ENCODE data around the gene KBTBD8.

KBTBD8 gene

GRCh38 chr3:67028001-67028784 lies 30.1 kb downstream of the KBTBD8 start:
- no peak for DNase-seq
- in situ Hi-C loops (cut with HindIII; ENCODE audit: low pct_ligation_motif_present, low pct_unique_long_range_greater_than_20kb, low sequenced_read_pairs), result no loop called here

GRCh38 chr3:67030785-67031740 lies 33.0 kb downstream of the KBTBD8 start:
- in situ Hi-C loops (cut with HindIII; ENCODE audit: low pct_ligation_motif_present, low pct_unique_long_range_greater_than_20kb, low sequenced_read_pairs), result no loop called here
- DNase-seq, result no peak

DNA sequence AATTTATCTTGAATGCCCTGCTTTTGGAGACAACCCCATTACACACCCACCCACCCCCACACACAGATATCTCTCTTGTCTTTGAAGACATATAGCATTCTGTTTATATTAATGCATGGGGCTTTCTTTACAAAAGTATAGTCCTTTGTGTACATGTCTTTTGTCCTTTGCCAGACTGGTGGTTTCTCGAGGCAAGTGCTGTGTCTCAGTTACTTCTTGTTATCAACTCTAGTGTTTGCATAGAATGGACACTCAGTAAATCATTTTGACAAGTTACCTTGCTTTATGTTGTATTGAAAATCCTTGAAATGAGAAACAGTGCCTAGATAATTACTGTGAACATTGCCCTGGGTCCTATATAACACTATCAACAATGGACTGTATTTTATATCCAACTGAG lies 33.9 kb downstream of the KBTBD8 start:
- DNase-seq, result no peak
- in situ Hi-C loops (cut with HindIII; ENCODE audit: low pct_ligation_motif_present, low pct_unique_long_range_greater_than_20kb, low sequenced_read_pairs), result no loop called here

GRCh38 chr3:67033079-67033478 lies 35.0 kb downstream of the KBTBD8 start:
- in situ Hi-C loops (cut with HindIII; ENCODE audit: low pct_ligation_motif_present, low pct_unique_long_range_greater_than_20kb, low sequenced_read_pairs), result no loop called here

DNA sequence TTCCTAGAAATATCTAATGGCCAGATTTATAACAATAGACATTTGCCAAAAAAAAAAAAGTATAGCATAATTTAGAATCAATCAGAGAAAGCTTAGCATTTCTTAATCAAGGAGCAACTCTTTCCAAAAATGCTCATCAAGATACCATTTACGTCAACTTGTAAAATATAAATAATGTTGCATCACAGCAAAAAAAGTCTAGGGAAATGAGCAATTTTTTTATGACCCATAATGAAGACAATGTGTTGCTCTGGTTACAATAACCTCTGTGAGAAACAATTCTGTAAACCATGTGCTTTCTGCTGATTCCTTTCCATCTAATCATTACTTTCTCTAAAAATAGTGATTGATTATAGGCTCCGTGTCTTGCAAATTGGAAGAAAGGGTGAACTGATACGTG lies 36.3 kb downstream of the KBTBD8 start:
- in situ Hi-C loops (cut with HindIII; ENCODE audit: low pct_ligation_motif_present, low pct_unique_long_range_greater_than_20kb, low sequenced_read_pairs), result no loop called here
- DNase-seq, result no peak

More at GRCh38 chr3:67033079-67033478, 35.0 kb downstream of the KBTBD8 start:
- DNase-seq, result no peak

DNA sequence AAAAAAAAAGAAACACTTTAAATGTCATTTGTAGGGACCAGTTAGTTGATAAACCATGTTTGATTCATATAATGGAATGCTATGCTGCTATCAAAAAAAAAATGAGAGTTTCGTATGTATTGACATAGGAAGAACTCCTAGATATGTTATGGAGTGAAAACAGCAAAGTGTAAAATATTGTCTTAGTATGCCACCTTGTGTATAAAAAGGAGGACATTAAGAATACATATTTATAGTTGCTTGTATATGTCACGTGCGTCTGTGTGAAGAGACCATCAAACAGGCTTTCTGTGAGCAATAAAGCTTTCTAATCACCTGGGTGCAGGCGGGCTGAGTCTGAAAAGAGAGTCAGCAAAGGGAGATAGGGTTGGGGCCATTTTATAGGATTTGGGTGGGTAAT lies 39.5 kb downstream of the KBTBD8 start:
- DNase-seq, result no peak

DNA sequence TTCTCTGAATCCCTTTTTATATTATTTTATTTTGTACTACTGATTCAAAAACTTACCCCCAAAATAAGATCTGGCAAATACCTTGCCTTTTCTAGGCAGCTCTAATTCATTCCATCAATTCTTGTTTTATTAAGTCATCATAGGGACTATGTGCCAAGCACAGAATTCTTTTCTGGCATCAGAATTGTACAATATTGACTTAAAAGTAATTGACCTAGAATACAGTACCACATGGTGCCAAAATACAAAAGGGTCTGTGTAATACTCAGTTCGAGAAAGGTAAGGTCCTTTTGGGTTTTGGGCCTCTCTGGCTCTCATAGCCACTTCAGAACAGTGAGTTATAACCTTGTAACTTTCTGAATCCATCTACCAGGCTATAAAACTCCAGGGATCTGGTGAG lies 46.2 kb downstream of the KBTBD8 start:
- in situ Hi-C loops (cut with HindIII; ENCODE audit: low pct_ligation_motif_present, low pct_unique_long_range_greater_than_20kb, low sequenced_read_pairs), result no loop called here
- no peak for DNase-seq

More for the DNA sequence above, 39.5 kb downstream of the KBTBD8 start:
- in situ Hi-C loops (cut with HindIII; ENCODE audit: low pct_ligation_motif_present, low pct_unique_long_range_greater_than_20kb, low sequenced_read_pairs), result no loop called here

DNA sequence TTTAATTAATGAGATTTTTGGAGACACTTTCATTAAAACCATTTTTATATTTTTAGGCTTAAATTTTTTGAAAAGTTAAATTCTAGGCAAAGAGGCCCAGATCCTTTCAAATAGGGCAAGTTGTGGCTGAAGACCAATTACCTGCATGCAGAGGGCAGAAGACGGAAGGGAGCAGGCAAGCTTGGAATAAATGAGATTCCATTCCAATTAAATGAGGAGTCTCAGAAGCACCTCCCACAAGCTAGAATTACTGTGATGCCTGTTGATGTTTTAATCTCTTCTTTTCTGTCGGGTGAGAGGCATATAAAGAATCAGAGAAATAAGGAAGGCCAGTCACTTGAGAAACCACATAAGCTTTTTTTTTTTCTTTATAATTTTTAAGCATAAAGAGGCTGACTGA lies 46.8 kb downstream of the KBTBD8 start:
- no peak for DNase-seq
- in situ Hi-C loops (cut with HindIII; ENCODE audit: low pct_ligation_motif_present, low pct_unique_long_range_greater_than_20kb, low sequenced_read_pairs), result no loop called here

- in situ Hi-C loops (cut with HindIII; ENCODE audit: low pct_ligation_motif_present, low pct_unique_long_range_greater_than_20kb, low sequenced_read_pairs), result no loop called here
- DNase-seq, result no peak
These were observed 47.8 kb downstream of the KBTBD8 start for GRCh38 chr3:67045711-67046465.

DNA sequence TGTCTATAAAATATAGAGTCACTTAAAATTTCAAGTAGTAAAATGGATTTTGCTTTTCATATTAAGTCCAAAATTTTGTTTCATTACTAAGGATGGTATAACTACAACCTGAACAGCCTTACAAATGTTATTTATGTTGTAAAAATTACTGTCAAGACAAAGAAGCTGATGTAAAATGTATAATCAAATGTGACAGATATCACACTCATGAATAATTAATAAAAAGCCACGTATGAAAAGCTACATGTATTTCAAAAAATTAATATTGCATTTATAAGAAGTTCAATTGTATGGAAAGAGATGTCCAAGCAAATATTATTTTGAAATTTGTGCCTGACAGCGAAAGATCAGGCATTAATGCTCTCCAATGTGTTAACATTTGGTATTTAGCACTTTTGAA lies 48.9 kb downstream of the KBTBD8 start:
- in situ Hi-C loops (cut with HindIII; ENCODE audit: low pct_ligation_motif_present, low pct_unique_long_range_greater_than_20kb, low sequenced_read_pairs), result no loop called here
- no peak for DNase-seq

DNA sequence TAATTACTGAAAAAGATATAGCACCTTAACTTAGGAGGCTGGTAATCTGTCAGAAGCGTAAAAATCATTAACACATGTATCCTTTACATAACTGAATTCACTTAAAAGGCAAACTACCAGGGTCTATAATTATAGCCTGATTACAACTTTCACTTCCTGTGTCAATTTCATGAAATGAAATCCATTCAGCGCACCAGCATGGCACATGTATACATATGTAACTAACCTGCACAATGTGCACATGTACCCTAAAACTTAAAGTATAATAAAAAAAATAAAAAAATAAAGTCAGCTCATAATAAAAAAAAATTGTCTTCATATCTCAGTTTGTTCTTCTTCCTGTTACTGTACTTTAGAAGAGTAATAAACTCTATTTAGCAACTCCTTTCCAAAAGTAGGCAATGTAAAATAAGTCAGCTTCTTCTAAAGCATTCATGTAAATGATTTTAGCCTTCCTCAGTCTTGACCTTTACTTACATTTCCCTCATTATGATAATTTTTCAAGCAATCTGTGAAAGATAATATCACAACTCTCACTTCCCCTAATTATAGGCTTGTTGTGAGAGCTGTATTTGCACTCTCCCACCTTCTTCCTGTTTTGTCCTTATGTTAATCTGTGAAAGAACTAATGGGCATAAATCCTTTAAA lies 50.1 kb downstream of the KBTBD8 start:
- in situ Hi-C loops (cut with HindIII; ENCODE audit: low pct_ligation_motif_present, low pct_unique_long_range_greater_than_20kb, low sequenced_read_pairs), result no loop called here
- no peak for DNase-seq

- in situ Hi-C loops (cut with HindIII; ENCODE audit: low pct_ligation_motif_present, low pct_unique_long_range_greater_than_20kb, low sequenced_read_pairs), result no loop called here
- no peak for DNase-seq
These were observed 50.6 kb downstream of the KBTBD8 start for GRCh38 chr3:67048715-67049074.

DNA sequence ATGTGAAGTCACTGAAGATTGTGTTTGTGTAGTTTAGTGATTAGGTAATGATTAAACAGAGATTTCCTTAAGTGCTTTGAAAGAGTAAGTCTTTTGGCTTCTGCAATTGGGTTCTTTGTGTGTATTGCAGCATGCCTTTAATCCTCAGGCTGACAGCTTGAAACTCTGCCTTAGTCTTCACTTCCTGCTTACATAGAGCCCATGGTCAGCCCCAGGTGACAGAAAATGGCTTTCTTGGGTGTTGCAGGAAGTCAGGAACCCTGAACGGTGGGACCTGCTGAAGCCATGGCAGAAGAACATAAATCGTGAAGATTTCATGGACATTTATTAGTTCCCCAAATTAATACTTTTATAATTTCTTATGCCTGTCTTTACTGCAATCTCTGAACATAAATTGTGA lies 61.3 kb downstream of the KBTBD8 start:
- in situ Hi-C loops (cut with HindIII; ENCODE audit: low pct_ligation_motif_present, low pct_unique_long_range_greater_than_20kb, low sequenced_read_pairs), result no loop called here
- no peak for DNase-seq

Measured in ACHN (cell line).